GM23338 (cell line): ENCODE results near the gene IL23R. TPM values are rescaled to one million over a fixed set of nuclear protein-coding genes. Genes with fewer than 3 reads are reported as not detected.

Experiments
- ATAC-seq: fragments of 200-7000 bp; cut with Tn5 transposase; 3 replicates; pipeline ENCODE4 v1.9.1; 2020
- DNase-seq: peaks from one replicate; pipeline ENCODE4 v3.0.0-alpha.2; 2015; ENCODE audit warnings: low spot score
- H2AFZ ChIP-seq: fragments of 200-600 bp; sonication (generic); 2 replicates; pipeline ENCODE4 v1.8.0; 2016; ENCODE audit warnings: antibody characterized with exemption, mild to moderate bottlenecking, moderate library complexity
- H3F3A ChIP-seq: fragments of 200-600 bp; sonication (generic); replicated peaks from 2 replicates; pipeline ENCODE4 v1.8.0; 2017; ENCODE audit warnings: antibody characterized with exemption, mixed run types, low read depth
- H3K27ac ChIP-seq: fragments of 200-600 bp; sonication (generic); 2 replicates; pipeline ENCODE4 v1.6.1; 2016; ENCODE audit warnings: low read depth
- H3K27me3 ChIP-seq: fragments of 200-600 bp; sonication (generic); 2 replicates; pipeline ENCODE4 v1.8.0; 2016; ENCODE audit warnings: mild to moderate bottlenecking, mixed run types, moderate library complexity; ENCODE audit not compliant: insufficient read depth
- H3K36me3 ChIP-seq: fragments of 200-600 bp; sonication (generic); 2 replicates; pipeline ENCODE4 v1.8.0; 2016; ENCODE audit warnings: mild to moderate bottlenecking; ENCODE audit not compliant: insufficient read depth
- H3K4me1 ChIP-seq: fragments of 200-600 bp; sonication (generic); 2 replicates; pipeline ENCODE4 v1.8.0; 2016; ENCODE audit warnings: mild to moderate bottlenecking, moderate library complexity; ENCODE audit not compliant: insufficient read depth
- H3K4me2 ChIP-seq: fragments of 200-600 bp; sonication (generic); 2 replicates; pipeline ENCODE4 v1.7.1; 2017; ENCODE audit warnings: mixed run types
- H3K4me3 ChIP-seq: fragments of 200-600 bp; sonication (generic); 2 replicates; pipeline ENCODE4 v1.6.1; 2016; ENCODE audit warnings: mixed run types
- H3K79me2 ChIP-seq: fragments of 200-600 bp; sonication (generic); replicated peaks from 2 replicates; pipeline ENCODE4 v1.8.0; 2017; ENCODE audit warnings: mild to moderate bottlenecking; ENCODE audit not compliant: insufficient read depth
- H3K9me2 ChIP-seq: fragments of 200-600 bp; sonication (generic); 2 replicates; pipeline ENCODE4 v1.8.0; 2017; ENCODE audit not compliant: insufficient read depth
- H4K20me1 ChIP-seq: fragments of 200-600 bp; sonication (generic); replicated peaks from 2 replicates; pipeline ENCODE4 v1.8.0; 2017; ENCODE audit warnings: mild to moderate bottlenecking; ENCODE audit not compliant: insufficient read depth
- H3K27ac Mint-ChIP-seq: 2 replicates; pipeline ENCODE4 v1.8.0; 2020; ENCODE audit warnings: inconsistent platforms, mild to moderate bottlenecking, moderate library complexity, mixed read lengths
- H3K27me3 Mint-ChIP-seq: 3 replicates; pipeline ENCODE4 v1.8.0; 2022; ENCODE audit warnings: low read depth, mild to moderate bottlenecking, moderate library complexity, mixed read lengths, inconsistent platforms; ENCODE audit not compliant: insufficient read depth, poor library complexity
- H3K36me3 Mint-ChIP-seq: 3 replicates; pipeline ENCODE4 v1.8.0; 2021; ENCODE audit warnings: low read depth, mild to moderate bottlenecking, inconsistent platforms, moderate library complexity, mixed read lengths
- H3K4me1 Mint-ChIP-seq: 3 replicates; pipeline ENCODE4 v1.8.0; 2020; ENCODE audit warnings: mild to moderate bottlenecking, inconsistent platforms, mixed read lengths
- H3K4me3 Mint-ChIP-seq: 3 replicates; pipeline ENCODE4 v1.8.0; 2021; ENCODE audit warnings: moderate library complexity, mild to moderate bottlenecking, inconsistent platforms, mixed read lengths
- H3K9me3 Mint-ChIP-seq: 3 replicates; pipeline ENCODE4 v1.8.0; 2020; ENCODE audit warnings: moderate library complexity, mild to moderate bottlenecking, inconsistent platforms, mixed read lengths
- CREB1 ChIP-seq: fragments of 250-450 bp; sonication (Bioruptor Pico); IDR thresholded peaks from 2 replicates; pipeline ENCODE4 v1.5.0; 2020; ENCODE audit warnings: low read depth, mild to moderate bottlenecking, moderate library complexity
- EZH2 ChIP-seq: fragments of 200-600 bp; sonication (generic); IDR thresholded peaks from one replicate; pipeline ENCODE4 v1.8.0; 2017; ENCODE audit warnings: antibody characterized with exemption, mild to moderate bottlenecking, low read depth; ENCODE audit not compliant: unreplicated experiment
- EZH2phosphoT487 ChIP-seq: fragments of 200-600 bp; sonication (generic); IDR thresholded peaks from one replicate; pipeline ENCODE4 v1.8.1; 2018; ENCODE audit warnings: antibody characterized with exemption; ENCODE audit not compliant: unreplicated experiment
- JUNB ChIP-seq: IDR thresholded peaks from one replicate; pipeline ENCODE4 v1.6.1; 2016; ENCODE audit warnings: antibody characterized with exemption; ENCODE audit not compliant: unreplicated experiment
- POLR2AphosphoS5 ChIP-seq: IDR thresholded peaks from 2 replicates; pipeline ENCODE4 v1.6.1; 2016; ENCODE audit warnings: antibody characterized with exemption, low read depth
- REST ChIP-seq: IDR thresholded peaks from one replicate; pipeline ENCODE4 v1.6.1; 2018; ENCODE audit warnings: antibody characterized with exemption; ENCODE audit not compliant: unreplicated experiment
- STAT1 ChIP-seq: IDR thresholded peaks from one replicate; pipeline ENCODE4 v1.6.1; 2016; ENCODE audit warnings: antibody characterized with exemption; ENCODE audit not compliant: unreplicated experiment
- ZNF331 ChIP-seq: fragments of 250-450 bp; sonication (Bioruptor Pico); IDR thresholded peaks from 2 replicates; pipeline ENCODE4 v1.5.0; 2020; ENCODE audit warnings: low read depth, mild to moderate bottlenecking, moderate library complexity
- polyA plus RNA-seq: library from polyadenylated mRNA; unstranded; fragments of >200 nt; fragmentation: Nextera tagmentation; extraction: Ambion mirVana; gene quantifications from 2 replicates; pipeline ENCODE4 v1.2.1, GENCODE V29; 2016
- total RNA-seq: library from RNA; depleted of rRNA; stranded (reverse); fragments of >200 nt; shearing (Covaris generic); gene quantifications from 2 replicates; pipeline ENCODE4 v1.2.3, GENCODE V29; 2014
- TF ChIP-seq, protein P1 (sequence below), 2 experiments: fragments of 200-600 bp in 1 of 2; sonication (generic) in 1 of 2; conservative IDR thresholded peaks; 2 replicates each; pipeline versions ENCODE4 v1.5.1 to v1.6.1; 2016 to 2017; ENCODE audit warnings: antibody characterized with exemption in 2 of 2, low read depth in 2 of 2, mild to moderate bottlenecking in 2 of 2, moderate library complexity in 1 of 2
- TF ChIP-seq, protein P2 (sequence below): IDR thresholded peaks from 2 replicates; pipeline ENCODE4 v1.6.1; 2016; ENCODE audit warnings: antibody characterized with exemption

IL23R gene
- total and polyA plus RNA-seq, 2 experiments from 2014 or later: not detected

GRCh38 chr1:67118646-67119045 is 47.6 kb upstream of the IL23R start:
- no peaks in the 10 kb centered on the region for H3K27me3 ChIP-seq
- no peak overlapping the region for H3K4me3 ChIP-seq
- H3K4me2 ChIP-seq: no peak overlapping the region
- H3F3A ChIP-seq: no peaks in the 10 kb centered on the region
- Mint-ChIP-seq H3K27me3 (peaks cover 1% of the 10 kb centered on the region), H3K4me1 (no peaks in the 10 kb centered on the region), H3K27ac (no peak overlapping the region), H3K4me3 (no peak overlapping the region), H3K9me3 (no peaks in the 10 kb centered on the region; the same call in 2 of the 3 replicates), H3K36me3 (no peaks in the 10 kb centered on the region)
- no peak for DNase-seq
- H3K9me2 ChIP-seq: 0 out of 2 replicates have a peak, but pooled peaks cover 3% of the 10 kb centered on the region
- H4K20me1 ChIP-seq: no peaks in the 10 kb centered on the region
- ATAC-seq: no peak
- H3K79me2 ChIP-seq: no peaks in the 10 kb centered on the region
- no peaks in the 10 kb centered on the region for H3K36me3 ChIP-seq
- TF ChIP-seq EZH2: no peak
- no peak for TF ChIP-seq EZH2phosphoT487
- TF ChIP-seq, protein P1, sequence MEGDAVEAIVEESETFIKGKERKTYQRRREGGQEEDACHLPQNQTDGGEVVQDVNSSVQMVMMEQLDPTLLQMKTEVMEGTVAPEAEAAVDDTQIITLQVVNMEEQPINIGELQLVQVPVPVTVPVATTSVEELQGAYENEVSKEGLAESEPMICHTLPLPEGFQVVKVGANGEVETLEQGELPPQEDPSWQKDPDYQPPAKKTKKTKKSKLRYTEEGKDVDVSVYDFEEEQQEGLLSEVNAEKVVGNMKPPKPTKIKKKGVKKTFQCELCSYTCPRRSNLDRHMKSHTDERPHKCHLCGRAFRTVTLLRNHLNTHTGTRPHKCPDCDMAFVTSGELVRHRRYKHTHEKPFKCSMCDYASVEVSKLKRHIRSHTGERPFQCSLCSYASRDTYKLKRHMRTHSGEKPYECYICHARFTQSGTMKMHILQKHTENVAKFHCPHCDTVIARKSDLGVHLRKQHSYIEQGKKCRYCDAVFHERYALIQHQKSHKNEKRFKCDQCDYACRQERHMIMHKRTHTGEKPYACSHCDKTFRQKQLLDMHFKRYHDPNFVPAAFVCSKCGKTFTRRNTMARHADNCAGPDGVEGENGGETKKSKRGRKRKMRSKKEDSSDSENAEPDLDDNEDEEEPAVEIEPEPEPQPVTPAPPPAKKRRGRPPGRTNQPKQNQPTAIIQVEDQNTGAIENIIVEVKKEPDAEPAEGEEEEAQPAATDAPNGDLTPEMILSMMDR (conservative IDR thresholded peaks at IDR 0.05; ENCODE audit: low read depth in 2 of 2): no peak
- TF ChIP-seq, protein P2, sequence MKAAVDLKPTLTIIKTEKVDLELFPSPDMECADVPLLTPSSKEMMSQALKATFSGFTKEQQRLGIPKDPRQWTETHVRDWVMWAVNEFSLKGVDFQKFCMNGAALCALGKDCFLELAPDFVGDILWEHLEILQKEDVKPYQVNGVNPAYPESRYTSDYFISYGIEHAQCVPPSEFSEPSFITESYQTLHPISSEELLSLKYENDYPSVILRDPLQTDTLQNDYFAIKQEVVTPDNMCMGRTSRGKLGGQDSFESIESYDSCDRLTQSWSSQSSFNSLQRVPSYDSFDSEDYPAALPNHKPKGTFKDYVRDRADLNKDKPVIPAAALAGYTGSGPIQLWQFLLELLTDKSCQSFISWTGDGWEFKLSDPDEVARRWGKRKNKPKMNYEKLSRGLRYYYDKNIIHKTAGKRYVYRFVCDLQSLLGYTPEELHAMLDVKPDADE: no peak
- TF ChIP-seq ZNF331 (CRISPR knock-in tag): no peak
- TF ChIP-seq CREB1 (CRISPR knock-in tag): no peak
- no peak overlapping the region for H2AFZ ChIP-seq
- no peak overlapping the region for H3K27ac ChIP-seq
- no peaks in the 10 kb centered on the region for H3K4me1 ChIP-seq

DNA sequence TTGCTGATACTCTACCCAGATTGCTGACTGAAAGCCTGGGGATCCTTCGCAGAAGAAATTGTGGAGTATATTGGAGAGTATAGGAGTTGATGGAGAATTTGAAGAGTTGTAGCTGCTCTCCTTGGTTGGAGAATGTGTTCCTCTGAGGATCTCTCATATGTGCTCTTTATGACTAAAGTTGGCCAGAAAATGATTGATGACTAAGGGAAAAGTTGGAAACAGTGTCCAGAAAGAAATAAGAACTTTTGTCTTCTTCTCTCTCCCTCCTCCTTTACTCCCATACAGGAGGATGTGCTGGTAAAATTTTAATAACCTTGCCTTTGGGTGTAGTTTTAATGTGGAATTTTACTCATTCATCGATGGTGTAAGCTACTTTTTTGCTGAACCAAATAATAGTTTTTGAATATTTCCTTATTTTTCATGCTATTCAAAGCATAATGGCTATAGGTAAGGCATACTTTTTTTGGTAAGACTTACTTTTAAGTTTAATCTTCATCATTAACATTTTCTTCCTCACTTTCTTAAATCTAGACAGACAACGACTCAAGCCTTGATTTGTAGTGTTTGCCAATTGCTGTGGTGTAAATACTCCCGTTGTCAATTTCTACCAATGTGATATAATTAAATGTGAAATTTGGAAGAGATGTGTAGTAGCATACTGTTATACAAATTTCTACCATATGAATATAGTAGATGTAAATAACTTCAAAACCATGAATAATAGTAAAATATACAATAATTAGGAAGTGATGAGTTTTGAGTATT is 45.2 kb upstream of the IL23R start:
- no peaks in the 10 kb centered on the region; the same call in 2 of the 3 replicates for H3K9me3 Mint-ChIP-seq
- TF ChIP-seq STAT1 (no peak), ZNF331 (CRISPR knock-in tag) (no peak), EZH2phosphoT487 (no peak), POLR2AphosphoS5 (no peak), REST (no peak), EZH2 (no peak), JUNB (no peak)
- TF ChIP-seq, protein P1 (conservative IDR thresholded peaks at IDR 0.05; ENCODE audit: low read depth in 2 of 2): no peak

More for the DNA sequence above, 45.2 kb upstream of the IL23R start:
- H3F3A ChIP-seq: no peaks in the 10 kb centered on the region
- no peak overlapping the region for H3K27ac Mint-ChIP-seq
- H3K9me2 ChIP-seq: 0 out of 2 replicates have a peak, but pooled peaks cover 3% of the 10 kb centered on the region
- no peaks in the 10 kb centered on the region for H3K4me1 ChIP-seq
- H3K36me3 ChIP-seq: no peaks in the 10 kb centered on the region
- no peaks in the 10 kb centered on the region; the same call in 2 of the 3 replicates for H3K4me1 Mint-ChIP-seq
- H3K36me3 Mint-ChIP-seq: no peaks in the 10 kb centered on the region
- H3K4me3 Mint-ChIP-seq: no peak overlapping the region
- no peak for ATAC-seq
- H3K27ac ChIP-seq: no peak overlapping the region
- H3K4me2 ChIP-seq: no peak overlapping the region
- no peaks in the 10 kb centered on the region for H4K20me1 ChIP-seq
- H3K79me2 ChIP-seq: no peaks in the 10 kb centered on the region
- DNase-seq: no peak
- no peak overlapping the region for H2AFZ ChIP-seq
- no peak overlapping the region for H3K4me3 ChIP-seq
- H3K27me3 ChIP-seq: no peaks in the 10 kb centered on the region
- peaks cover 3% of the 10 kb centered on the region for H3K27me3 Mint-ChIP-seq
